Stimulated activated CD8-positive, alpha-beta memory T cell treated with anti-CD3 and anti-CD28 coated beads, Interleukin-15, amount 100 ng/mL, for 24 hours (primary cell): ENCODE data around the gene PDXK.

ENCODE experiments used
- DNase-seq: peaks from one replicate; pipeline ENCODE4 v3.0.0-alpha.2; 2020; ENCODE audit warnings: low read depth

Gene PDXK

DNA sequence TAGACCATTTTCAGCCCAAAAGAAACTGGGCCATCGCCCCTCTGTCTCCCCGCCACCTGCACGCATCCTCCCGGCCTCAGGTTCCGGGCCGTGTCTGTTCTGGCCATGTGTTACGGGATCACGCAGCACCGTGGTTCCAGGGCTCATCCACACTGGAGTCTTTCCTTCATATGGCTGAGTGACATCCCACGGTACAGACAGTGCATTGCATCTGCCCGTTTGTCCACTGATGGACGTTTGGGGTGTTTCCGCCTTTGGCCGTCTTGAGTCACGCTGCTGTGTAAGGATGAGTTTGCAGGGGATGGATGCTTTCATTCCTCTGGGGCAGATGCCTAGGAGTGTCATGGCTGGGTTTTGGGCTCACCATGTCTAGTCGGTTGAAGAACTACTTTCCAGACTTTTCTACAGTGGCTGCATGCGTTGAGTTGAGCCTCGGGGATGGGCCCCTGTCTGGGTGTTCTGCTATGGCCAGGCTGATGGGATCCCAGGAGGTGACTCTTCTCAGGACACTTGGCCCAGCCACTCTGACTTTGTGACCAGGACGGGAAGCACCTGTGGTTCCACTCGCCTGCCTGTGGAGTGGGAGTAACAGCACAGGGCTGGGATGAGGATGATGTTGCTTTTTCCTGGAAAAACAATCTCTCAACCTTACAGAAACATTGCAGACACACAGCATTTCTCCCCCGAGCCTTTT lies 87.2 kb downstream of the PDXK start:
- DNase-seq, result no peak

GRCh38 chr21:43808367-43808766 lies 89.4 kb downstream of the PDXK start:
- no peak for DNase-seq

- no peak for DNase-seq
Measured at GRCh38 chr21:43808832-43809251, 89.9 kb downstream of the PDXK start.

- no peak for DNase-seq
Measured at GRCh38 chr21:43809346-43809799, 90.4 kb downstream of the PDXK start.

DNA sequence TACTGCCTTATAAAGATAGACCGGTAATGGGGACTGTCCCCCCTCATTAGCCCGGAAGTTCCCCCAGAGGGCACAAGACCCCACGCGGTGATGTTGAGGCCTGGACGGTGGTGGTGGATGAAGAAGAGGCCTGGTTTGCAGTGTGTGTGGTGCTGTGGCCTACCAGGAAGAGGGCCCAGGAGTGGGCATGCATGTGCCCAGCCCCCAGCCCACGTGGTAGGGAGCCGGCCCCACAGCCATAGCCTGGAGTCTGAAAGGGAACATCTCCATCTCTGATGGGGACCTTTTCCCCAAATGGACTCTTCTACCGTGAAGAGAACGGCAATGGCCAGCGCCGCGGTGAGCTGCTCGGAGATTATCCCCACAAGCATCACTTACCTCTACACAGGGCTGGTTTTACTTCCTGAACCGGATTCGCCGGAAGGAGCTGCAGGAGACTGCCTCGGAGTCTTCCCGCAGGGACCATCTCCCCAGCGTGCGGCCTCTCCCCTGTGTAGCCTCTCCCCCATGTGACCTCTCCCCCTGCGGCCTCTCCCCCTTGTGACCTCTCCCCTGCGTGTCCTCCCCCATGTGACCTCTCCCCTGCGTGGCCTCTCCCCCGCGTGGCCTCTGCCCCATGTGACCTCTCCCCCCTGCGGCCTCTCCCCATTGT lies 91.0 kb downstream of the PDXK start:
- no peak for DNase-seq

DNA sequence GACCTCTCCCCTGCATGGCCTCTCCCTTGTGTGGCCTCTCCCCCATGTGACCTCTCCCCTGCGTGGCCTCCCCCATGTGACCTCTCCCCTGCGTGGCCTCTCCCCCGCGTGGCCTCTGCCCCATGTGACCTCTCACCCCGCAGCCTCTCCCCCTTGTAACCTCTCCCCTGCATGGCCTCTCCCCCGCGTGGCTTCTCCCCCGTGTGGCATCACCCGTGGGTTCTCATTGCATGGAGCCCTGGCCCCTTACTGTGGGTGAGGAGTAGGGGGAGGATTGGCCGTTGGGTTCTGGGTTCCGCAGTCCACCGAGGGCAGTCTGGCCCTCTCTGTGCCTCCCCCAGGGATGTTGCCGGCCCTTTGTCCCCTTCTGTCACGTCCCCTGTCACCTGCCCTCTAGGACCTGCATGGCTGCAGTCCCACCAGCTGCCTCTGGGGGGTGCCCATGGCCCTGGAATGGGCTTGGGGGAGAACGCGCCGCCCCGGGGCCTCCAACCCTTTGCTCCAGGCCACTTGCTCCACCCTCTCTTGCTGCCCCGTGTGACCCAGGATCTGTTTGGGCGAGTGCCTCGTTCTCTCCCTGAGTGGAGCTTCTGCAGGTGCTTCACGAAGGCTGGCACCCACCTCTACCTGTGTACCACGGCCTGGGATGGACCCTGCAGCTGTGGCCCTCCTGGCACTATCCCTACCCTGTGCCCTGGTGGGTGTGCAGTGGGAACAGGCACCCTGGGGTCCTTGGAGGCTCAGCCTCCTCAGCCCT lies 91.8 kb downstream of the PDXK start:
- DNase-seq, result peak; percentile 84

GRCh38 chr21:43811262-43812105 lies 92.6 kb downstream of the PDXK start:
- DNase-seq, result no peak
